ENCODE data around the gene DCXR. TPM values are rescaled to one million over a fixed set of nuclear protein-coding genes. Genes with fewer than 3 reads are reported as not detected.

Gene DCXR
- polyA plus RNA-seq, 4 donors, result 79.6 to 138 (median 86.5) TPM

GRCh38 chr17:82028246-82028645 lies 9.3 kb downstream of the DCXR start:
- DNase-seq (ENCODE audit: low read depth in 4 of 4, low spot score in 2 of 4), result no peak

GRCh38 chr17:82025401-82026107 lies 11.9 kb downstream of the DCXR start:
- no peak for DNase-seq (ENCODE audit: low read depth in 4 of 4, low spot score in 2 of 4)

GRCh38 chr17:82024859-82025258 lies 12.6 kb downstream of the DCXR start:
- no peak for DNase-seq (ENCODE audit: low read depth in 4 of 4, low spot score in 2 of 4)

- DNase-seq (ENCODE audit: low read depth in 4 of 4, low spot score in 2 of 4), result no peak
Measured at GRCh38 chr17:82023447-82024241, 13.9 kb downstream of the DCXR start.

- peak; percentile 87 to 98 (median 98) for DNase-seq (ENCODE audit: low read depth in 4 of 4, low spot score in 2 of 4)
Measured at GRCh38 chr17:82022981-82023446, 14.5 kb downstream of the DCXR start, which contains the start of gene LRRC45. TSS of gene LRRC45 (plus strand) at chr17:82023305. CDS start at chr17:82023644, 339 bp downstream.

- no peak for DNase-seq (ENCODE audit: low read depth in 4 of 4, low spot score in 2 of 4)
Measured at GRCh38 chr17:82022310-82022980, 15.1 kb downstream of the DCXR start, which contains the start of gene CENPX. TSS of gene CENPX (minus strand) at chr17:82022878. CDS start at chr17:82022861, 17 bp downstream.

- DNase-seq (ENCODE audit: low read depth in 4 of 4, low spot score in 2 of 4), result no peak
Measured at GRCh38 chr17:82021900-82022309, 15.6 kb downstream of the DCXR start.

- DNase-seq (ENCODE audit: low read depth in 4 of 4, low spot score in 2 of 4), result no peak
Measured at GRCh38 chr17:82021107-82021899, 16.2 kb downstream of the DCXR start.

GRCh38 chr17:82020572-82021106 lies 16.9 kb downstream of the DCXR start:
- DNase-seq (ENCODE audit: low read depth in 4 of 4, low spot score in 2 of 4), result no peak

- no peak for DNase-seq (ENCODE audit: low read depth in 4 of 4, low spot score in 2 of 4)
Measured at GRCh38 chr17:82019690-82020571, 17.6 kb downstream of the DCXR start.

GRCh38 chr17:82018989-82019689 lies 18.4 kb downstream of the DCXR start:
- no peak for DNase-seq (ENCODE audit: low read depth in 4 of 4, low spot score in 2 of 4)

- DNase-seq (ENCODE audit: low read depth in 4 of 4, low spot score in 2 of 4), result no peak
Measured at GRCh38 chr17:82018152-82018988, 19.1 kb downstream of the DCXR start.

- DNase-seq (ENCODE audit: low read depth in 4 of 4, low spot score in 2 of 4), result no peak
Measured at GRCh38 chr17:82017612-82018151, 19.8 kb downstream of the DCXR start.

- DNase-seq (ENCODE audit: low read depth in 4 of 4, low spot score in 2 of 4), result no peak
Measured at GRCh38 chr17:82016875-82017459, 20.5 kb downstream of the DCXR start.

- DNase-seq (ENCODE audit: low read depth in 4 of 4, low spot score in 2 of 4), result no peak
Measured at GRCh38 chr17:82016061-82016874, 21.2 kb downstream of the DCXR start.

All from left renal cortex interstitium (tissue), 4 donors.